Uterus (tissue), 4 donors: ENCODE measurements around the gene PRKN. TPM values are rescaled to one million over a fixed set of nuclear protein-coding genes. Genes with fewer than 3 reads are reported as not detected.

Experiments used
- DNase-seq, 2 donors: peaks; one replicate each; pipeline ENCODE4 v3.0.0-alpha.2; 2019 to 2020
- H3K27ac ChIP-seq, 2 donors: fragments of 200-600 bp; sonication (generic); 1 replicate in 1 of 2; 2 replicates in 1 of 2; pipeline ENCODE4 v1.5.1; 2016 to 2018
- H3K27me3 ChIP-seq, 2 donors: fragments of 200-600 bp; sonication (generic); one replicate each; pipeline ENCODE4 v1.5.1; 2018 to 2019; ENCODE audit warnings: control low read depth in 1 of 2
- H3K36me3 ChIP-seq, 2 donors: fragments of 200-600 bp; sonication (generic); one replicate each; pipeline ENCODE4 v1.5.1; 2019; ENCODE audit warnings: control low read depth in 1 of 2
- H3K4me1 ChIP-seq, 2 donors: fragments of 200-600 bp; sonication (generic); one replicate each; pipeline ENCODE4 v1.5.1; 2018 to 2019; ENCODE audit warnings: control low read depth in 1 of 2
- H3K4me3 ChIP-seq, 2 donors: fragments of 200-600 bp; sonication (generic); 1 replicate in 1 of 2; 2 replicates in 1 of 2; pipeline ENCODE4 v1.5.1; 2018 to 2019; ENCODE audit warnings: mild to moderate bottlenecking in 1 of 2
- H3K9me3 ChIP-seq, 2 donors: fragments of 200-600 bp; sonication (generic); one replicate each; pipeline ENCODE4 v1.5.1; 2019; ENCODE audit warnings: control low read depth in 1 of 2
- POLR2A ChIP-seq, 2 donors: fragments of 450-650 bp; IDR thresholded peaks; one replicate each; pipeline ENCODE4 v1.6.1; 2016; ENCODE audit warnings: antibody characterized with exemption in 2 of 2, mild to moderate bottlenecking in 1 of 2, moderate library complexity in 1 of 2
- intact Hi-C: fragments of 100-400 bp; cut with DNase I; formaldehyde crosslinking; loops from one replicate; pipeline ENCODE4 v1.15.1; 2023; ENCODE audit warnings: low total_unique reads
- total RNA-seq, 4 donors: library from RNA; depleted of rRNA in 3 of 4; stranded (reverse); fragments of >200 nt in 3 of 4; gene quantifications; one replicate each; pipeline versions ENCODE4 v1.1.0 to v1.2.4, GENCODE V29; 2014 to 2023
- TF ChIP-seq, protein P1 (sequence below), 4 experiments: fragments of 200-600 bp in 2 of 4; fragments of 450-650 bp in 2 of 4; sonication (generic) in 2 of 4; IDR thresholded peaks; one replicate each; pipeline ENCODE4 v1.5.1; 2016 to 2019; ENCODE audit warnings: antibody characterized with exemption in 4 of 4, mild to moderate bottlenecking in 2 of 4, moderate library complexity in 1 of 4
- donor health status: DM: yes; HTN: yes; CAD: no.

The PRKN gene
- total RNA-seq, 4 donors from 2014 or later, result 10.2 to 21.3 (median 13.1) TPM

DNA sequence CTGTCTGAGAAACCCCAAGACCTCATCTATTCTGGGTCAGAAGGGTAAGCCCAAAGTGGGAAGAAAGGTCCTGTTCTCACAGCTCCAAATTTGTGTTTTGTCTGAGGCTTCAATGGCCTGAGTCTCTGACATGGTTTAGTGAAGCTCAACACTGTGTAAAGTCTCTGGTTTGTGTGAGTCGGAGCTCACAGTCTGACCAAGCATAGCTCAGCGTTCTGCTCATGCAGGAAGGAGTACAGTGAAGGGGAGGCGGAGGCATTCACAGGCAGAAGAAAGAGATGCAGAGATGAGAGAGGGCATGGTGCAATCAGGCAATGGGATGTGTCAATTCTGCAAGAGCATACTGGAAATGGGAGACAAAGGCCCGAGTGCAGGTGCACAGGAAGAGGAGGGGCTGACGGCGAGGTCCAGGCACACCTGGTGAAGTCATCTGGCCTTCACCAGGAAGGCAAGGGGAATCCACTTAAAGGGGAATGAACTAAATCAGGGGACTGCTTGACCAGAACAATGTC is 990.7 kb downstream of the PRKN start:
- Histone ChIP-seq H3K9me3 (no peaks in the 10 kb centered on the region), H3K4me1 (no peaks in the 10 kb centered on the region), H3K27me3 (no peaks in the 10 kb centered on the region), H3K36me3 (no peaks in the 10 kb centered on the region), H3K27ac (no peak overlapping the region), H3K4me3 (no peak overlapping the region)
- no peak for DNase-seq
- intact Hi-C loops, result no loop called here
- no peak for TF ChIP-seq POLR2A (IDR thresholded peaks at IDR 0.05)
- TF ChIP-seq, protein P1, sequence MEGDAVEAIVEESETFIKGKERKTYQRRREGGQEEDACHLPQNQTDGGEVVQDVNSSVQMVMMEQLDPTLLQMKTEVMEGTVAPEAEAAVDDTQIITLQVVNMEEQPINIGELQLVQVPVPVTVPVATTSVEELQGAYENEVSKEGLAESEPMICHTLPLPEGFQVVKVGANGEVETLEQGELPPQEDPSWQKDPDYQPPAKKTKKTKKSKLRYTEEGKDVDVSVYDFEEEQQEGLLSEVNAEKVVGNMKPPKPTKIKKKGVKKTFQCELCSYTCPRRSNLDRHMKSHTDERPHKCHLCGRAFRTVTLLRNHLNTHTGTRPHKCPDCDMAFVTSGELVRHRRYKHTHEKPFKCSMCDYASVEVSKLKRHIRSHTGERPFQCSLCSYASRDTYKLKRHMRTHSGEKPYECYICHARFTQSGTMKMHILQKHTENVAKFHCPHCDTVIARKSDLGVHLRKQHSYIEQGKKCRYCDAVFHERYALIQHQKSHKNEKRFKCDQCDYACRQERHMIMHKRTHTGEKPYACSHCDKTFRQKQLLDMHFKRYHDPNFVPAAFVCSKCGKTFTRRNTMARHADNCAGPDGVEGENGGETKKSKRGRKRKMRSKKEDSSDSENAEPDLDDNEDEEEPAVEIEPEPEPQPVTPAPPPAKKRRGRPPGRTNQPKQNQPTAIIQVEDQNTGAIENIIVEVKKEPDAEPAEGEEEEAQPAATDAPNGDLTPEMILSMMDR (IDR thresholded peaks at IDR 0.05), result no peak

DNA sequence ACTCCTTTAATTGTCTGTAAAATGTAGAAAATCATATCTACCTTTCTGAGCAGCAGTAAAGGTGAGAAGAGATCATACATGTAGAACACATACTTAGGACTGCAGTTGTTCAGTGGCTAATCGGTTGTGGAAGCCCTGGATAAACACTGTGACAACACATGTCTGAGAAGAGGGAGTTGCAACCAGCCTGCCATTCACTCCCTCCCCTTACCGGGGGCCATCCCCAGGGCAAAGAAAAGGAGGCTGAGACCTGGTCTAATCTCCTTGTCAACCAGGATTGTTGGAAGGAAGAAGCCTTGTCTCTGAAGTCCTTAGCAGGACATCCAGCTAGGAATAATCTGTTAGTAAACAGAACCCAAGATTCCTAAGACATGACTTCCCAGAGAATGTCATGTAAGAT is 991.2 kb downstream of the PRKN start:
- H3K9me3 ChIP-seq, result no peaks in the 10 kb centered on the region
- DNase-seq, result no peak
- H3K27me3 ChIP-seq, result no peaks in the 10 kb centered on the region
- no peaks in the 10 kb centered on the region for H3K4me1 ChIP-seq
- no peak overlapping the region for H3K4me3 ChIP-seq
- TF ChIP-seq, protein P1 (IDR thresholded peaks at IDR 0.05), result no peak
- TF ChIP-seq POLR2A (IDR thresholded peaks at IDR 0.05), result no peak
- no peak overlapping the region for H3K27ac ChIP-seq
- H3K36me3 ChIP-seq, result no peaks in the 10 kb centered on the region
- intact Hi-C loops, result no loop called here

DNA sequence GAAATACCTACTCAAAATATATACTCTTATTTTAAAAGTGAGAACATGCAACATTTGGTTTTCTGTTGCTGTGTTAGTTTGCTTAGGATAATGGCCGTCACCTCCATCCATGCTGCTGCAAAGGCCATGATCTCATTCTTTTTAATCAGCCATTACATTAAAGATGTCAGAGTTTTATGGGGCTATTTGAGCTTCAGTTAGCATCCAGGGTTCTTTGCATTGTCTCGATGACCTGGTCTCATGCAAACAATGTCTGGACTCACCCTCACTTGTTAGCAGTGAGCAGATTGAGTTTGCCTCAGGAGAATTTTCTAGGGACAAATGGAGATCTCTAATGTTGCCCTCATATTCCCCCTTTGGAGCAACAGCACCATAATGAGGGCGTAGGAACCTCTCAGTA is 995.0 kb downstream of the PRKN start:
- no peak for DNase-seq
- Histone ChIP-seq H3K27me3 (no peaks in the 10 kb centered on the region), H3K4me1 (no peaks in the 10 kb centered on the region), H3K36me3 (no peaks in the 10 kb centered on the region), H3K4me3 (no peak overlapping the region), H3K27ac (no peak overlapping the region), H3K9me3 (no peaks in the 10 kb centered on the region)
- intact Hi-C loops, result no loop called here
- no peak for TF ChIP-seq POLR2A (IDR thresholded peaks at IDR 0.05)
- TF ChIP-seq, protein P1 (IDR thresholded peaks at IDR 0.05), result no peak

DNA sequence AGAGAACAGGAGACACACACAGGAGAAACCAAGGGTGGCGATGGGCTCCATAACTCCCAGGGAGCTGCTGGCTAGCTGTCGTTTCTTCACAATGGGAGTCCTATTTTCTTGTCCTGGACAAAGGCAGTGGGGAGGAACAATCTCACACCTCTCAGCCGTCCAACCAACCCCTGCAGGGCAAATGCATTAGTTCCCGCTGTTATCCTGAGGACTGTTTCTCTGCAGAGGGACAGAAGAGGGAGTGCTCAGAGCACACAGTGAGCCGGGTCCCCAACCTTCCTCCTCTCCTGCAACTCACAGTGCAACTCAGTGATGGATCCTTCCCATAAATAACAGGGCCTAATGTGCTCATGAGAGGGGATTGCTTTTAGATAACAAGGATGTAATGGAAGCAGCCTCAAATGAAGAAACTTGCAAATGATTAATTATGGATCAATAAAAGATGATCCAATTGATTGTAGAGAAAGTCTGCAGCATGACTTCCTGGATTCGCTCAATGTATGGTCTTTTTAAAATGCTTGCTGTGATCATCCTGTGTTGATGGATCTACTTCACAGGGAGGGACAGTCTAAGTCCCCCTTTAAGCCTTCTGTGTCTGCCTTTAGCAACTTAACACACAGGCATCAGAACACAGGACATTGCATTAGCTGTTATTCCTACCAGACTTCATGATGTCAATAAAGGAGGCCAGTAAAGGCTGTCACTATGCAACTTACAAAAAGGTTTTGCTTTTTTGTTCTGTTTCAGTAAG is 1000.3 kb downstream of the PRKN start:
- H3K36me3 ChIP-seq, result no peaks in the 10 kb centered on the region
- TF ChIP-seq, protein P1 (IDR thresholded peaks at IDR 0.05), result no peak
- TF ChIP-seq POLR2A (IDR thresholded peaks at IDR 0.05), result no peak
- intact Hi-C loops, result no loop called here

DNA sequence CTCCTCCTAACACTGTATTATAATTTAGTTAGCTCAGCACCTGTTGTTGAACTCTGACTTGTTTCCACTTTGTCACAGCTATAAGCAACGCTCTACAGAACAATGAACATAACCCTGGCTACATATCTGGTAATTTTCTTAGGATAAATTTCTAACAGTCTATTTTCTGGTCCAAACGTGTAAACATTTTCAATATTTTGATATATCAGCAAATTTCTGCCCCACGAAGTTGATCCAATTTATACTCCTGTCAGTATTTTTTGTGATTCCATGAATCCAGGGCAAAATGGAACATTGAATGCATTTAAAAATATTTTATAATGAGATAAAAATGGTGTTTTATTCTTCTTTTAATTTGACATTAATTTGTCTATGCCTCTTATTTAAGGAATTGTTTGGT is 1005.2 kb downstream of the PRKN start:
- Histone ChIP-seq H3K27ac (no peak overlapping the region), H3K27me3 (no peaks in the 10 kb centered on the region), H3K36me3 (no peaks in the 10 kb centered on the region), H3K4me3 (no peak overlapping the region), H3K4me1 (no peaks in the 10 kb centered on the region), H3K9me3 (no peaks in the 10 kb centered on the region)
- TF ChIP-seq, protein P1 (IDR thresholded peaks at IDR 0.05), result no peak
- no peak for TF ChIP-seq POLR2A (IDR thresholded peaks at IDR 0.05)
- DNase-seq, result no peak
- intact Hi-C loops, result no loop called here

More for the DNA sequence above, 1000.3 kb downstream of the PRKN start:
- H3K9me3 ChIP-seq, result no peaks in the 10 kb centered on the region
- no peak for DNase-seq
- no peak overlapping the region for H3K27ac ChIP-seq
- H3K4me1 ChIP-seq, result no peaks in the 10 kb centered on the region
- no peaks in the 10 kb centered on the region for H3K27me3 ChIP-seq
- H3K4me3 ChIP-seq, result no peak overlapping the region
